ENCODE data around the gene PRSS58. TPM values are rescaled to one million over a fixed set of nuclear protein-coding genes. Genes with fewer than 3 reads are reported as not detected.

The PRSS58 gene
- total and polyA plus RNA-seq, 2 of the 8 experiments (the other 6 are each of a cell fraction or from before 2014, with no cell fraction given) = not detected

GRCh38 chr7:142298009-142298408 is 40.2 kb upstream of the PRSS58 start (continued):
- TF ChIP-seq BACH1 (IDR thresholded peaks at IDR 0.05; ENCODE audit: low read length) = peak; percentile 93
- TF ChIP-seq CBX5 (IDR thresholded peaks at IDR 0.05; ENCODE audit: low read depth, low read length) = no peak
- TF ChIP-seq, protein P1, sequence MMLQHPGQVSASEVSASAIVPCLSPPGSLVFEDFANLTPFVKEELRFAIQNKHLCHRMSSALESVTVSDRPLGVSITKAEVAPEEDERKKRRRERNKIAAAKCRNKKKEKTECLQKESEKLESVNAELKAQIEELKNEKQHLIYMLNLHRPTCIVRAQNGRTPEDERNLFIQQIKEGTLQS (IDR thresholded peaks at IDR 0.05; ENCODE audit: insufficient read depth, low read depth, low read length) = 0 out of 2 replicates have a peak, but pooled peaks have one; percentile 12
- no peak for TF ChIP-seq KDM1A (IDR thresholded peaks at IDR 0.05; ENCODE audit: borderline replicate concordance, low read length)
- TF ChIP-seq, protein P2, sequence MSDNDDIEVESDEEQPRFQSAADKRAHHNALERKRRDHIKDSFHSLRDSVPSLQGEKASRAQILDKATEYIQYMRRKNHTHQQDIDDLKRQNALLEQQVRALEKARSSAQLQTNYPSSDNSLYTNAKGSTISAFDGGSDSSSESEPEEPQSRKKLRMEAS (IDR thresholded peaks at IDR 0.05) = peak; percentile 97
- TF ChIP-seq YY1 (IDR thresholded peaks at IDR 0.05; ENCODE audit: low read depth, low read length) = 0 out of 2 replicates have a peak, but pooled peaks have one; percentile 44
- TF ChIP-seq TEAD4 (IDR thresholded peaks at IDR 0.05; ENCODE audit: low read depth, low read length) = peak; percentile 96
